Suprapubic skin (tissue), 4 donors: ENCODE measurements around the gene ACBD5.

ENCODE experiments used
- CTCF ChIP-seq, 2 donors: fragments of 200-600 bp in 1 of 2; fragments of 450-650 bp in 1 of 2; sonication (generic) in 1 of 2; IDR thresholded peaks; one replicate each; pipeline ENCODE4 v1.5.1; 2016 to 2019; ENCODE audit warnings: antibody characterized with exemption in 2 of 2, mild to moderate bottlenecking in 1 of 2, moderate library complexity in 1 of 2
- EP300 ChIP-seq: sonication (generic); formaldehyde crosslinking; IDR thresholded peaks from one replicate; pipeline ENCODE4 v1.6.1; 2017; ENCODE audit warnings: antibody characterized with exemption
- POLR2A ChIP-seq, 2 donors: fragments of 450-650 bp; IDR thresholded peaks; one replicate each; pipeline ENCODE4 v1.6.1; 2017; ENCODE audit warnings: antibody characterized with exemption in 2 of 2, mild to moderate bottlenecking in 2 of 2, moderate library complexity in 2 of 2
- POLR2AphosphoS5 ChIP-seq, 3 donors: sonication (generic); formaldehyde crosslinking; IDR thresholded peaks; one replicate each; pipeline ENCODE4 v1.6.1; 2017; ENCODE audit warnings: antibody characterized with exemption in 3 of 3

GRCh38 chr10:27188897-27189296 is 51.7 kb downstream of the ACBD5 start:
- TF ChIP-seq CTCF (IDR thresholded peaks at IDR 0.05) = no peak
- no peak for TF ChIP-seq POLR2AphosphoS5 (IDR thresholded peaks at IDR 0.05)
- no peak for TF ChIP-seq POLR2A (IDR thresholded peaks at IDR 0.05)
- TF ChIP-seq EP300 = no peak
